GM23338 (cell line): ENCODE measurements around the gene CFLAR. TPM values are rescaled to one million over a fixed set of nuclear protein-coding genes. Genes with fewer than 3 reads are reported as not detected.

Experiments
- ATAC-seq: fragments of 200-7000 bp; cut with Tn5 transposase; 3 replicates; pipeline ENCODE4 v1.9.1; 2020
- DNase-seq: peaks from one replicate; pipeline ENCODE4 v3.0.0-alpha.2; 2015; ENCODE audit warnings: low spot score
- H2AFZ ChIP-seq: fragments of 200-600 bp; sonication (generic); 2 replicates; pipeline ENCODE4 v1.8.0; 2016; ENCODE audit warnings: antibody characterized with exemption, mild to moderate bottlenecking, moderate library complexity
- H3F3A ChIP-seq: fragments of 200-600 bp; sonication (generic); replicated peaks from 2 replicates; pipeline ENCODE4 v1.8.0; 2017; ENCODE audit warnings: antibody characterized with exemption, mixed run types, low read depth
- H3K27ac ChIP-seq: fragments of 200-600 bp; sonication (generic); 2 replicates; pipeline ENCODE4 v1.6.1; 2016; ENCODE audit warnings: low read depth
- H3K27me3 ChIP-seq: fragments of 200-600 bp; sonication (generic); 2 replicates; pipeline ENCODE4 v1.8.0; 2016; ENCODE audit warnings: mild to moderate bottlenecking, mixed run types, moderate library complexity; ENCODE audit not compliant: insufficient read depth
- H3K36me3 ChIP-seq: fragments of 200-600 bp; sonication (generic); 2 replicates; pipeline ENCODE4 v1.8.0; 2016; ENCODE audit warnings: mild to moderate bottlenecking; ENCODE audit not compliant: insufficient read depth
- H3K4me1 ChIP-seq: fragments of 200-600 bp; sonication (generic); 2 replicates; pipeline ENCODE4 v1.8.0; 2016; ENCODE audit warnings: mild to moderate bottlenecking, moderate library complexity; ENCODE audit not compliant: insufficient read depth
- H3K4me2 ChIP-seq: fragments of 200-600 bp; sonication (generic); 2 replicates; pipeline ENCODE4 v1.7.1; 2017; ENCODE audit warnings: mixed run types
- H3K4me3 ChIP-seq: fragments of 200-600 bp; sonication (generic); 2 replicates; pipeline ENCODE4 v1.6.1; 2016; ENCODE audit warnings: mixed run types
- H3K79me2 ChIP-seq: fragments of 200-600 bp; sonication (generic); replicated peaks from 2 replicates; pipeline ENCODE4 v1.8.0; 2017; ENCODE audit warnings: mild to moderate bottlenecking; ENCODE audit not compliant: insufficient read depth
- H3K9me2 ChIP-seq: fragments of 200-600 bp; sonication (generic); 2 replicates; pipeline ENCODE4 v1.8.0; 2017; ENCODE audit not compliant: insufficient read depth
- H4K20me1 ChIP-seq: fragments of 200-600 bp; sonication (generic); replicated peaks from 2 replicates; pipeline ENCODE4 v1.8.0; 2017; ENCODE audit warnings: mild to moderate bottlenecking; ENCODE audit not compliant: insufficient read depth
- H3K27ac Mint-ChIP-seq: 2 replicates; pipeline ENCODE4 v1.8.0; 2020; ENCODE audit warnings: inconsistent platforms, mild to moderate bottlenecking, moderate library complexity, mixed read lengths
- H3K27me3 Mint-ChIP-seq: 3 replicates; pipeline ENCODE4 v1.8.0; 2022; ENCODE audit warnings: low read depth, mild to moderate bottlenecking, moderate library complexity, mixed read lengths, inconsistent platforms; ENCODE audit not compliant: insufficient read depth, poor library complexity
- H3K36me3 Mint-ChIP-seq: 3 replicates; pipeline ENCODE4 v1.8.0; 2021; ENCODE audit warnings: low read depth, mild to moderate bottlenecking, inconsistent platforms, moderate library complexity, mixed read lengths
- H3K4me1 Mint-ChIP-seq: 3 replicates; pipeline ENCODE4 v1.8.0; 2020; ENCODE audit warnings: mild to moderate bottlenecking, inconsistent platforms, mixed read lengths
- H3K4me3 Mint-ChIP-seq: 3 replicates; pipeline ENCODE4 v1.8.0; 2021; ENCODE audit warnings: moderate library complexity, mild to moderate bottlenecking, inconsistent platforms, mixed read lengths
- H3K9me3 Mint-ChIP-seq: 3 replicates; pipeline ENCODE4 v1.8.0; 2020; ENCODE audit warnings: moderate library complexity, mild to moderate bottlenecking, inconsistent platforms, mixed read lengths
- CREB1 ChIP-seq: fragments of 250-450 bp; sonication (Bioruptor Pico); IDR thresholded peaks from 2 replicates; pipeline ENCODE4 v1.5.0; 2020; ENCODE audit warnings: low read depth, mild to moderate bottlenecking, moderate library complexity
- EZH2 ChIP-seq: fragments of 200-600 bp; sonication (generic); IDR thresholded peaks from one replicate; pipeline ENCODE4 v1.8.0; 2017; ENCODE audit warnings: antibody characterized with exemption, mild to moderate bottlenecking, low read depth; ENCODE audit not compliant: unreplicated experiment
- JUNB ChIP-seq: IDR thresholded peaks from one replicate; pipeline ENCODE4 v1.6.1; 2016; ENCODE audit warnings: antibody characterized with exemption; ENCODE audit not compliant: unreplicated experiment
- NANOG ChIP-seq: IDR thresholded peaks from 2 replicates; pipeline ENCODE4 v1.6.1; 2016; ENCODE audit warnings: antibody characterized with exemption, borderline replicate concordance
- POLR2AphosphoS5 ChIP-seq: IDR thresholded peaks from 2 replicates; pipeline ENCODE4 v1.6.1; 2016; ENCODE audit warnings: antibody characterized with exemption, low read depth
- STAT1 ChIP-seq: IDR thresholded peaks from one replicate; pipeline ENCODE4 v1.6.1; 2016; ENCODE audit warnings: antibody characterized with exemption; ENCODE audit not compliant: unreplicated experiment
- ZNF114 ChIP-seq: fragments of 250-450 bp; sonication (Bioruptor Pico); IDR thresholded peaks from 2 replicates; pipeline ENCODE4 v1.5.0; 2020; ENCODE audit warnings: mild to moderate bottlenecking, moderate library complexity
- ZNF331 ChIP-seq: fragments of 250-450 bp; sonication (Bioruptor Pico); IDR thresholded peaks from 2 replicates; pipeline ENCODE4 v1.5.0; 2020; ENCODE audit warnings: low read depth, mild to moderate bottlenecking, moderate library complexity
- polyA plus RNA-seq: library from polyadenylated mRNA; unstranded; fragments of >200 nt; fragmentation: Nextera tagmentation; extraction: Ambion mirVana; gene quantifications from 2 replicates; pipeline ENCODE4 v1.2.1, GENCODE V29; 2016
- total RNA-seq: library from RNA; depleted of rRNA; stranded (reverse); fragments of >200 nt; shearing (Covaris generic); gene quantifications from 2 replicates; pipeline ENCODE4 v1.2.3, GENCODE V29; 2014
- TF ChIP-seq, protein P1 (sequence below): IDR thresholded peaks from one replicate; pipeline ENCODE4 v1.6.1; 2018; ENCODE audit warnings: antibody characterized with exemption; ENCODE audit not compliant: unreplicated experiment
- TF ChIP-seq, protein P2 (sequence below): IDR thresholded peaks from 2 replicates; pipeline ENCODE4 v1.6.1; 2016; ENCODE audit warnings: antibody characterized with exemption
- TF ChIP-seq, protein P3 (sequence below), 2 experiments: fragments of 200-600 bp in 1 of 2; sonication (generic) in 1 of 2; conservative IDR thresholded peaks; 2 replicates each; pipeline versions ENCODE4 v1.5.1 to v1.6.1; 2016 to 2017; ENCODE audit warnings: antibody characterized with exemption in 2 of 2, low read depth in 2 of 2, mild to moderate bottlenecking in 2 of 2, moderate library complexity in 1 of 2
- TF ChIP-seq, protein P4 (sequence below): fragments of 250-450 bp; sonication (Bioruptor Pico); IDR thresholded peaks from 2 replicates; pipeline ENCODE4 v1.5.0; 2020; ENCODE audit warnings: mild to moderate bottlenecking, moderate library complexity

Gene CFLAR
- total and polyA plus RNA-seq, 2 experiments from 2014 or later: 10.1 to 15.1 TPM

DNA sequence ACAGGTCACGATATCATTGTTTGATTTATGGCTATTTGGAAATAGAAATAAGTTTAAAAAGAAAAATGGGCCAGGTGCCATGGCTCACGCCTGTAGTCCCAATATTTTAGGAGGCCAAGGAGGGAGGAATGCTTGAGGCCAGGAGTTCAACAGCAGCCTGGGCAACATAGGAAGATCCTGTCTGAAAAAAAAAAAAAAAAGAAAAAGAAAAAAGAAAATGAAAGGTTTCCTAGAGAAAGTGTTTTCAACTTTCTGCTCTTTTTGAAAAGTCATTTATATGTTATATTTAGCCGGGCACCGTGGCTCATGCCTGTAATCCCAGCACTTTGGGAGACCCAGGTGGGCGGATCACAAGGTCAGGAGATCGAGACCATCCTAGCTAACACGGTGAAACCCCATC lies 41.0 kb upstream of the CFLAR start:
- no peak overlapping the region for H3K4me2 ChIP-seq
- peaks cover 11% of the 10 kb centered on the region; the same call in 2 of the 3 replicates for H3K4me1 Mint-ChIP-seq
- H3K27ac Mint-ChIP-seq: no peak overlapping the region
- H3K4me3 ChIP-seq: no peak overlapping the region
- DNase-seq: no peak
- H3K36me3 Mint-ChIP-seq: peaks cover 3% of the 10 kb centered on the region; the same call in 2 of the 3 replicates
- no peak overlapping the region for H2AFZ ChIP-seq
- H3K27me3 Mint-ChIP-seq: no peaks in the 10 kb centered on the region
- H3F3A ChIP-seq: no peaks in the 10 kb centered on the region
- H3K9me2 ChIP-seq: no peaks in the 10 kb centered on the region
- peaks cover 26% of the 10 kb centered on the region for H3K79me2 ChIP-seq
- no peaks in the 10 kb centered on the region; the same call in 2 of the 3 replicates for H3K9me3 Mint-ChIP-seq
- peaks cover 4% of the 10 kb centered on the region; the same call in 1 of the 2 replicates for H3K4me1 ChIP-seq
- H4K20me1 ChIP-seq: no peaks in the 10 kb centered on the region
- TF ChIP-seq, protein P1, sequence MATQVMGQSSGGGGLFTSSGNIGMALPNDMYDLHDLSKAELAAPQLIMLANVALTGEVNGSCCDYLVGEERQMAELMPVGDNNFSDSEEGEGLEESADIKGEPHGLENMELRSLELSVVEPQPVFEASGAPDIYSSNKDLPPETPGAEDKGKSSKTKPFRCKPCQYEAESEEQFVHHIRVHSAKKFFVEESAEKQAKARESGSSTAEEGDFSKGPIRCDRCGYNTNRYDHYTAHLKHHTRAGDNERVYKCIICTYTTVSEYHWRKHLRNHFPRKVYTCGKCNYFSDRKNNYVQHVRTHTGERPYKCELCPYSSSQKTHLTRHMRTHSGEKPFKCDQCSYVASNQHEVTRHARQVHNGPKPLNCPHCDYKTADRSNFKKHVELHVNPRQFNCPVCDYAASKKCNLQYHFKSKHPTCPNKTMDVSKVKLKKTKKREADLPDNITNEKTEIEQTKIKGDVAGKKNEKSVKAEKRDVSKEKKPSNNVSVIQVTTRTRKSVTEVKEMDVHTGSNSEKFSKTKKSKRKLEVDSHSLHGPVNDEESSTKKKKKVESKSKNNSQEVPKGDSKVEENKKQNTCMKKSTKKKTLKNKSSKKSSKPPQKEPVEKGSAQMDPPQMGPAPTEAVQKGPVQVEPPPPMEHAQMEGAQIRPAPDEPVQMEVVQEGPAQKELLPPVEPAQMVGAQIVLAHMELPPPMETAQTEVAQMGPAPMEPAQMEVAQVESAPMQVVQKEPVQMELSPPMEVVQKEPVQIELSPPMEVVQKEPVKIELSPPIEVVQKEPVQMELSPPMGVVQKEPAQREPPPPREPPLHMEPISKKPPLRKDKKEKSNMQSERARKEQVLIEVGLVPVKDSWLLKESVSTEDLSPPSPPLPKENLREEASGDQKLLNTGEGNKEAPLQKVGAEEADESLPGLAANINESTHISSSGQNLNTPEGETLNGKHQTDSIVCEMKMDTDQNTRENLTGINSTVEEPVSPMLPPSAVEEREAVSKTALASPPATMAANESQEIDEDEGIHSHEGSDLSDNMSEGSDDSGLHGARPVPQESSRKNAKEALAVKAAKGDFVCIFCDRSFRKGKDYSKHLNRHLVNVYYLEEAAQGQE: no peak
- no peak for TF ChIP-seq JUNB
- TF ChIP-seq ZNF114 (CRISPR knock-in tag): no peak
- no peak for TF ChIP-seq EZH2
- no peak for TF ChIP-seq NANOG
- TF ChIP-seq CREB1: no peak
- no peak for TF ChIP-seq POLR2AphosphoS5
- TF ChIP-seq, protein P2, sequence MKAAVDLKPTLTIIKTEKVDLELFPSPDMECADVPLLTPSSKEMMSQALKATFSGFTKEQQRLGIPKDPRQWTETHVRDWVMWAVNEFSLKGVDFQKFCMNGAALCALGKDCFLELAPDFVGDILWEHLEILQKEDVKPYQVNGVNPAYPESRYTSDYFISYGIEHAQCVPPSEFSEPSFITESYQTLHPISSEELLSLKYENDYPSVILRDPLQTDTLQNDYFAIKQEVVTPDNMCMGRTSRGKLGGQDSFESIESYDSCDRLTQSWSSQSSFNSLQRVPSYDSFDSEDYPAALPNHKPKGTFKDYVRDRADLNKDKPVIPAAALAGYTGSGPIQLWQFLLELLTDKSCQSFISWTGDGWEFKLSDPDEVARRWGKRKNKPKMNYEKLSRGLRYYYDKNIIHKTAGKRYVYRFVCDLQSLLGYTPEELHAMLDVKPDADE: no peak
- TF ChIP-seq, protein P3, sequence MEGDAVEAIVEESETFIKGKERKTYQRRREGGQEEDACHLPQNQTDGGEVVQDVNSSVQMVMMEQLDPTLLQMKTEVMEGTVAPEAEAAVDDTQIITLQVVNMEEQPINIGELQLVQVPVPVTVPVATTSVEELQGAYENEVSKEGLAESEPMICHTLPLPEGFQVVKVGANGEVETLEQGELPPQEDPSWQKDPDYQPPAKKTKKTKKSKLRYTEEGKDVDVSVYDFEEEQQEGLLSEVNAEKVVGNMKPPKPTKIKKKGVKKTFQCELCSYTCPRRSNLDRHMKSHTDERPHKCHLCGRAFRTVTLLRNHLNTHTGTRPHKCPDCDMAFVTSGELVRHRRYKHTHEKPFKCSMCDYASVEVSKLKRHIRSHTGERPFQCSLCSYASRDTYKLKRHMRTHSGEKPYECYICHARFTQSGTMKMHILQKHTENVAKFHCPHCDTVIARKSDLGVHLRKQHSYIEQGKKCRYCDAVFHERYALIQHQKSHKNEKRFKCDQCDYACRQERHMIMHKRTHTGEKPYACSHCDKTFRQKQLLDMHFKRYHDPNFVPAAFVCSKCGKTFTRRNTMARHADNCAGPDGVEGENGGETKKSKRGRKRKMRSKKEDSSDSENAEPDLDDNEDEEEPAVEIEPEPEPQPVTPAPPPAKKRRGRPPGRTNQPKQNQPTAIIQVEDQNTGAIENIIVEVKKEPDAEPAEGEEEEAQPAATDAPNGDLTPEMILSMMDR (conservative IDR thresholded peaks at IDR 0.05; ENCODE audit: low read depth in 2 of 2): no peak
- TF ChIP-seq STAT1: no peak
- TF ChIP-seq, protein P4, sequence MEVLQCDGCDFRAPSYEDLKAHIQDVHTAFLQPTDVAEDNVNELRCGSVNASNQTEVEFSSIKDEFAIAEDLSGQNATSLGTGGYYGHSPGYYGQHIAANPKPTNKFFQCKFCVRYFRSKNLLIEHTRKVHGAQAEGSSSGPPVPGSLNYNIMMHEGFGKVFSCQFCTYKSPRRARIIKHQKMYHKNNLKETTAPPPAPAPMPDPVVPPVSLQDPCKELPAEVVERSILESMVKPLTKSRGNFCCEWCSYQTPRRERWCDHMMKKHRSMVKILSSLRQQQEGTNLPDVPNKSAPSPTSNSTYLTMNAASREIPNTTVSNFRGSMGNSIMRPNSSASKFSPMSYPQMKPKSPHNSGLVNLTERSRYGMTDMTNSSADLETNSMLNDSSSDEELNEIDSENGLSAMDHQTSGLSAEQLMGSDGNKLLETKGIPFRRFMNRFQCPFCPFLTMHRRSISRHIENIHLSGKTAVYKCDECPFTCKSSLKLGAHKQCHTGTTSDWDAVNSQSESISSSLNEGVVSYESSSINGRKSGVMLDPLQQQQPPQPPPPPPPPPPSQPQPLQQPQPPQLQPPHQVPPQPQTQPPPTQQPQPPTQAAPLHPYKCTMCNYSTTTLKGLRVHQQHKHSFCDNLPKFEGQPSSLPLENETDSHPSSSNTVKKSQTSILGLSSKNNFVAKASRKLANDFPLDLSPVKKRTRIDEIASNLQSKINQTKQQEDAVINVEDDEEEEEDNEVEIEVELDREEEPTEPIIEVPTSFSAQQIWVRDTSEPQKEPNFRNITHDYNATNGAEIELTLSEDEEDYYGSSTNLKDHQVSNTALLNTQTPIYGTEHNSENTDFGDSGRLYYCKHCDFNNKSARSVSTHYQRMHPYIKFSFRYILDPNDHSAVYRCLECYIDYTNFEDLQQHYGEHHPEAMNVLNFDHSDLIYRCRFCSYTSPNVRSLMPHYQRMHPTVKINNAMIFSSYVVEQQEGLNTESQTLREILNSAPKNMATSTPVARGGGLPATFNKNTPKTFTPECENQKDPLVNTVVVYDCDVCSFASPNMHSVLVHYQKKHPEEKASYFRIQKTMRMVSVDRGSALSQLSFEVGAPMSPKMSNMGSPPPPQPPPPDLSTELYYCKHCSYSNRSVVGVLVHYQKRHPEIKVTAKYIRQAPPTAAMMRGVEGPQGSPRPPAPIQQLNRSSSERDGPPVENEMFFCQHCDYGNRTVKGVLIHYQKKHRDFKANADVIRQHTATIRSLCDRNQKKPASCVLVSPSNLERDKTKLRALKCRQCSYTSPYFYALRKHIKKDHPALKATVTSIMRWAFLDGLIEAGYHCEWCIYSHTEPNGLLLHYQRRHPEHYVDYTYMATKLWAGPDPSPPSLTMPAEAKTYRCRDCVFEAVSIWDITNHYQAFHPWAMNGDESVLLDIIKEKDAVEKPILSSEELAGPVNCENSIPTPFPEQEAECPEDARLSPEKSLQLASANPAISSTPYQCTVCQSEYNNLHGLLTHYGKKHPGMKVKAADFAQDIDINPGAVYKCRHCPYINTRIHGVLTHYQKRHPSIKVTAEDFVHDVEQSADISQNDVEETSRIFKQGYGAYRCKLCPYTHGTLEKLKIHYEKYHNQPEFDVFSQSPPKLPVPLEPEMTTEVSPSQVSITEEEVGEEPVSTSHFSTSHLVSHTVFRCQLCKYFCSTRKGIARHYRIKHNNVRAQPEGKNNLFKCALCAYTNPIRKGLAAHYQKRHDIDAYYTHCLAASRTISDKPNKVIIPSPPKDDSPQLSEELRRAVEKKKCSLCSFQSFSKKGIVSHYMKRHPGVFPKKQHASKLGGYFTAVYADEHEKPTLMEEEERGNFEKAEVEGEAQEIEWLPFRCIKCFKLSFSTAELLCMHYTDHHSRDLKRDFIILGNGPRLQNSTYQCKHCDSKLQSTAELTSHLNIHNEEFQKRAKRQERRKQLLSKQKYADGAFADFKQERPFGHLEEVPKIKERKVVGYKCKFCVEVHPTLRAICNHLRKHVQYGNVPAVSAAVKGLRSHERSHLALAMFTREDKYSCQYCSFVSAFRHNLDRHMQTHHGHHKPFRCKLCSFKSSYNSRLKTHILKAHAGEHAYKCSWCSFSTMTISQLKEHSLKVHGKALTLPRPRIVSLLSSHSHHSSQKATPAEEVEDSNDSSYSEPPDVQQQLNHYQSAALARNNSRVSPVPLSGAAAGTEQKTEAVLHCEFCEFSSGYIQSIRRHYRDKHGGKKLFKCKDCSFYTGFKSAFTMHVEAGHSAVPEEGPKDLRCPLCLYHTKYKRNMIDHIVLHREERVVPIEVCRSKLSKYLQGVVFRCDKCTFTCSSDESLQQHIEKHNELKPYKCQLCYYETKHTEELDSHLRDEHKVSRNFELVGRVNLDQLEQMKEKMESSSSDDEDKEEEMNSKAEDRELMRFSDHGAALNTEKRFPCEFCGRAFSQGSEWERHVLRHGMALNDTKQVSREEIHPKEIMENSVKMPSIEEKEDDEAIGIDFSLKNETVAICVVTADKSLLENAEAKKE (CRISPR knock-in tag): no peak
- TF ChIP-seq ZNF331 (CRISPR knock-in tag): no peak
- H3K4me3 Mint-ChIP-seq: no peak overlapping the region
- no peak for ATAC-seq
- no peaks in the 10 kb centered on the region for H3K36me3 ChIP-seq
- no peak overlapping the region for H3K27ac ChIP-seq
- H3K27me3 ChIP-seq: no peaks in the 10 kb centered on the region
